ENCODE data around the gene COL23A1. TPM values are rescaled to one million over a fixed set of nuclear protein-coding genes. Genes with fewer than 3 reads are reported as not detected.

COL23A1 gene
- total and polyA plus RNA-seq, 2 of the 13 experiments (the other 11 are each of a cell fraction or from before 2014, with no cell fraction given) = not detected

GRCh38 chr5:178630475-178630930, 40.3 kb upstream of the COL23A1 start (continued):
- TF ChIP-seq AHDC1 (CRISPR knock-in tag; IDR thresholded peaks at IDR 0.05; ENCODE audit: borderline replicate concordance) = peak; percentile 82; the same call in 1 of the 2 replicates
- TF ChIP-seq ZNF792 (CRISPR knock-in tag; IDR thresholded peaks at IDR 0.05) = peak; percentile 81; the same call in 1 of the 2 replicates
- TF ChIP-seq ZNF3 (CRISPR knock-in tag; IDR thresholded peaks at IDR 0.05) = 0 out of 2 replicates have a peak, but pooled peaks have one; percentile 56
- no peak for TF ChIP-seq ZNF775 (CRISPR knock-in tag; IDR thresholded peaks at IDR 0.05; ENCODE audit: borderline replicate concordance)
- peak; percentile 58; the same call in 1 of the 2 replicates for TF ChIP-seq MIER2 (CRISPR knock-in tag; IDR thresholded peaks at IDR 0.05)
- TF ChIP-seq ELF3 (CRISPR knock-in tag; IDR thresholded peaks at IDR 0.05) = peak; percentile 57
- TF ChIP-seq ZKSCAN8 (CRISPR knock-in tag; IDR thresholded peaks at IDR 0.05; ENCODE audit: borderline replicate concordance) = peak; percentile 87; the same call in 1 of the 2 replicates
- TF ChIP-seq RARA (CRISPR knock-in tag; IDR thresholded peaks at IDR 0.05) = peak; percentile 76
- peak; percentile 64; the same call in 1 of the 2 replicates for TF ChIP-seq MEIS1 (CRISPR knock-in tag; IDR thresholded peaks at IDR 0.05; ENCODE audit: borderline replicate concordance)
- TF ChIP-seq ZNF776 (CRISPR knock-in tag; IDR thresholded peaks at IDR 0.05) = no peak
- TF ChIP-seq ZNF333 (CRISPR knock-in tag; IDR thresholded peaks at IDR 0.05; ENCODE audit: borderline replicate concordance) = no peak
- TF ChIP-seq PHF21A (CRISPR knock-in tag; IDR thresholded peaks at IDR 0.05) = 0 out of 2 replicates have a peak, but pooled peaks have one; percentile 48
- peak; percentile 65 for TF ChIP-seq THAP11 (CRISPR knock-in tag; IDR thresholded peaks at IDR 0.05)
- TF ChIP-seq ZFP1 (CRISPR knock-in tag; IDR thresholded peaks at IDR 0.05) = peak; percentile 69; the same call in 1 of the 2 replicates
- peak; percentile 94 for TF ChIP-seq SOX5 (CRISPR knock-in tag; IDR thresholded peaks at IDR 0.05; ENCODE audit: borderline replicate concordance)
- TF ChIP-seq KLF16 (CRISPR knock-in tag; IDR thresholded peaks at IDR 0.05) = peak in 1 of 2 experiments; percentile 68; a peak in 1 of 4 replicates
- peak; percentile 72; the same call in 1 of the 2 replicates for TF ChIP-seq IKZF5 (CRISPR knock-in tag; IDR thresholded peaks at IDR 0.05)
- peak; percentile 37; the same call in 1 of the 2 replicates for TF ChIP-seq TAF1 (CRISPR knock-in tag; IDR thresholded peaks at IDR 0.05)
- TF ChIP-seq HNF4A (CRISPR knock-in tag; IDR thresholded peaks at IDR 0.05) = peak; percentile 56
- no peak; the same call in 1 of the 2 replicates for TF ChIP-seq KDM3A (CRISPR knock-in tag; IDR thresholded peaks at IDR 0.05; ENCODE audit: low read depth)
- TF ChIP-seq PRMT3 (CRISPR knock-in tag; IDR thresholded peaks at IDR 0.05; ENCODE audit: borderline replicate concordance, low read depth) = no peak
- TF ChIP-seq SOX13 (IDR thresholded peaks at IDR 0.05) = peak; percentile 83
- TF ChIP-seq SOX13 (CRISPR knock-in tag; conservative IDR thresholded peaks at IDR 0.05 in 1 of 2, IDR thresholded peaks at IDR 0.05 in 1 of 2) = peak in 1 of 2 experiments; percentile 95; a peak in 2 of 4 replicates
